Nephron progenitor cell (in vitro differentiated cells): ENCODE measurements around the gene TSSK2.

Experiments used
- DNase-seq: peaks from one replicate; pipeline ENCODE4 v3.0.0; 2021
- H3K27ac Mint-ChIP-seq: 2 replicates; pipeline ENCODE4 v1.8.0; 2021; ENCODE audit warnings: mild to moderate bottlenecking, moderate library complexity, mixed read lengths
- H3K27me3 Mint-ChIP-seq: 2 replicates; pipeline ENCODE4 v1.8.0; 2021; ENCODE audit warnings: mild to moderate bottlenecking, low read depth, mixed read lengths; ENCODE audit not compliant: poor library complexity
- H3K36me3 Mint-ChIP-seq: 2 replicates; pipeline ENCODE4 v1.8.0; 2021; ENCODE audit warnings: low read depth, mixed read lengths
- H3K4me1 Mint-ChIP-seq: 2 replicates; pipeline ENCODE4 v1.8.0; 2021; ENCODE audit warnings: mixed read lengths
- H3K4me3 Mint-ChIP-seq: 2 replicates; pipeline ENCODE4 v1.8.0; 2021; ENCODE audit warnings: mild to moderate bottlenecking, moderate library complexity, mixed read lengths
- H3K9me3 Mint-ChIP-seq: 2 replicates; pipeline ENCODE4 v1.8.0; 2021; ENCODE audit warnings: mild to moderate bottlenecking, moderate library complexity, mixed read lengths
- TF ChIP-seq, protein P1 (sequence below): fragments of 200-600 bp; sonication (generic); IDR thresholded peaks from 2 replicates; pipeline ENCODE4 v1.5.0; 2021; ENCODE audit warnings: antibody characterized with exemption

The TSSK2 gene

DNA sequence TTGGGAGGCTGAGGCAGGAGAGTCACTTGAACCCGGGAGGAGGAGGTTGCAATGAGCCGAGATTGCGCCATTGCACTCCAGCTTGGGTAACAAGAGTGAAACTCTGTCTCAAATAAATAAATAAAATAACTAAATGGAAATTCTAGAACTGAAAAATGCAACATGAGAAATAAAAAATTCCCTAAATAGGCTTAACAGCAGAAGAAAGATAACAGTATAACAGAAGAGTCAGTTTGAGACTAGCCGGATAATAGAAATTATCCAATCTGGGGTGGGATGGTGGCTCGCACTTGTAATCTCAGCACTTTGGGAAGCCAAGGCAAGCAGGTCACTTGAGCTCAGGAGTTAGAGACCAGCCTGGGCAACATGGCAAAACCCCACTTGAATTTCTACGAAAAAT, 33.3 kb downstream of the TSSK2 start:
- Mint-ChIP-seq H3K36me3 (no peaks in the 10 kb centered on the region), H3K4me3 (no peak overlapping the region), H3K27ac (no peak overlapping the region), H3K27me3 (peaks cover 82% of the 10 kb centered on the region), H3K9me3 (peaks cover 7% of the 10 kb centered on the region), H3K4me1 (peaks cover 4% of the 10 kb centered on the region)
- DNase-seq, result no peak
- TF ChIP-seq, protein P1, sequence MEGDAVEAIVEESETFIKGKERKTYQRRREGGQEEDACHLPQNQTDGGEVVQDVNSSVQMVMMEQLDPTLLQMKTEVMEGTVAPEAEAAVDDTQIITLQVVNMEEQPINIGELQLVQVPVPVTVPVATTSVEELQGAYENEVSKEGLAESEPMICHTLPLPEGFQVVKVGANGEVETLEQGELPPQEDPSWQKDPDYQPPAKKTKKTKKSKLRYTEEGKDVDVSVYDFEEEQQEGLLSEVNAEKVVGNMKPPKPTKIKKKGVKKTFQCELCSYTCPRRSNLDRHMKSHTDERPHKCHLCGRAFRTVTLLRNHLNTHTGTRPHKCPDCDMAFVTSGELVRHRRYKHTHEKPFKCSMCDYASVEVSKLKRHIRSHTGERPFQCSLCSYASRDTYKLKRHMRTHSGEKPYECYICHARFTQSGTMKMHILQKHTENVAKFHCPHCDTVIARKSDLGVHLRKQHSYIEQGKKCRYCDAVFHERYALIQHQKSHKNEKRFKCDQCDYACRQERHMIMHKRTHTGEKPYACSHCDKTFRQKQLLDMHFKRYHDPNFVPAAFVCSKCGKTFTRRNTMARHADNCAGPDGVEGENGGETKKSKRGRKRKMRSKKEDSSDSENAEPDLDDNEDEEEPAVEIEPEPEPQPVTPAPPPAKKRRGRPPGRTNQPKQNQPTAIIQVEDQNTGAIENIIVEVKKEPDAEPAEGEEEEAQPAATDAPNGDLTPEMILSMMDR, result no peak

DNA sequence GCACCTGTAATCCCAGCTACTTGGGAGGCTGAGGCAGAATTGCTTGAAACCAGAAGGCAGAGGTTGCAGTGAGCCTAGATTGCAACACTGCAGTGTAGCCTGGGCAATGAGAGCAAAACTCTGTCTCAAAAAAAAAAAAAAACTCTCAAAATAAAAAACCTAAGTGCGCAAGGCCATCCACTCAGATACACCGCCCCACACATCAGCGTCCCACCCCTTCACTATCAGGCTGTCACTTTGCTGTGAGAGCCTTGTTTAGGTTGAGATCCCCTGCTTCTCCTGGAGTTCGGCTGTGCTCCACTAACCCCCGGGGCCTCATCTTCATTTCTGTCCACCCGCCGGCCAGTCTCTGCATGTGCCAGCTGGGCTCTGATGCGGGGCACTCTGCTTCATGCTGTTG, 35.3 kb downstream of the TSSK2 start:
- H3K4me1 Mint-ChIP-seq, result peaks cover 12% of the 10 kb centered on the region
- H3K27me3 Mint-ChIP-seq, result peaks cover 83% of the 10 kb centered on the region
- H3K36me3 Mint-ChIP-seq, result no peaks in the 10 kb centered on the region
- DNase-seq, result no peak
- peaks cover 7% of the 10 kb centered on the region for H3K9me3 Mint-ChIP-seq
- no peak overlapping the region for H3K27ac Mint-ChIP-seq
- TF ChIP-seq, protein P1, result no peak
- H3K4me3 Mint-ChIP-seq, result no peak overlapping the region

DNA sequence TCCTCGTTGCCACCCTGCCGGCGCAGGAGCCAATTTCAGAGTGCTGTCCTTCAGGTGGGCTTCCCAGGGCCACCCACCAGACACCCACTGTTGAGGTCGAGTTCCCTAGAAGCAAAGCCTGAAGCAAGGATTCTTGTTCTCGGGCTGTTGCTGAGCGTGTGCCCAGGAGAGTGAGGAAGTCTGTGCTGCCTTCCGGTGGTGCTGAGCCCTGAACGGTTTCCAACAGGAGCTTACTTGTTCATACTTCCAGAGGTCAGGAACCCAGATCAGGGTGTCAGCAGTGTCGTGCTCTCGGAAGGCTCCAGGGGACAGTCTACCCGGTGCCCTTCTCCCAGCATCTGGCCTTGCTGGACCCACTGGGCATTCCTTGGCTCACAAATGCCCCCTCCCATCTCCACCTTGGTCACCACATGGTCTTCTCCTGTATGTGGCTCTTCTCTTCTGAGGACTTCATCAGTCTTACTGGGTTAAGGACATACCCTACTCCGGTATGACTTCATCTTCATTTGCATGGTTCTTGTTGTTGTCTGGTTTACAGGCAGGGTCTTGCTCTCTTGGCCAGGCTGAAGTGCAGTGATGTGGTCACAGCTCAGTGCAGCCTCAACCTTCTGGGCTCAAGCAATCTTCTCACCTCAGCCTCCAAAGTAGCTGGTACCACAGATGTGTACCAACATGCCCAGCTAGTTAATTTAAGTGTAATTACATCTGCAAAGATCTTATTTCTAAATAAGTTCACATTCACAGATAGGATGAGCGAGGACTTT, 36.2 kb downstream of the TSSK2 start:
- Mint-ChIP-seq H3K27me3 (peaks cover 80% of the 10 kb centered on the region), H3K36me3 (no peaks in the 10 kb centered on the region), H3K9me3 (peaks cover 7% of the 10 kb centered on the region), H3K27ac (no peak overlapping the region), H3K4me3 (no peak overlapping the region), H3K4me1 (peaks cover 16% of the 10 kb centered on the region)
- DNase-seq, result no peak
- TF ChIP-seq, protein P1, result no peak

DNA sequence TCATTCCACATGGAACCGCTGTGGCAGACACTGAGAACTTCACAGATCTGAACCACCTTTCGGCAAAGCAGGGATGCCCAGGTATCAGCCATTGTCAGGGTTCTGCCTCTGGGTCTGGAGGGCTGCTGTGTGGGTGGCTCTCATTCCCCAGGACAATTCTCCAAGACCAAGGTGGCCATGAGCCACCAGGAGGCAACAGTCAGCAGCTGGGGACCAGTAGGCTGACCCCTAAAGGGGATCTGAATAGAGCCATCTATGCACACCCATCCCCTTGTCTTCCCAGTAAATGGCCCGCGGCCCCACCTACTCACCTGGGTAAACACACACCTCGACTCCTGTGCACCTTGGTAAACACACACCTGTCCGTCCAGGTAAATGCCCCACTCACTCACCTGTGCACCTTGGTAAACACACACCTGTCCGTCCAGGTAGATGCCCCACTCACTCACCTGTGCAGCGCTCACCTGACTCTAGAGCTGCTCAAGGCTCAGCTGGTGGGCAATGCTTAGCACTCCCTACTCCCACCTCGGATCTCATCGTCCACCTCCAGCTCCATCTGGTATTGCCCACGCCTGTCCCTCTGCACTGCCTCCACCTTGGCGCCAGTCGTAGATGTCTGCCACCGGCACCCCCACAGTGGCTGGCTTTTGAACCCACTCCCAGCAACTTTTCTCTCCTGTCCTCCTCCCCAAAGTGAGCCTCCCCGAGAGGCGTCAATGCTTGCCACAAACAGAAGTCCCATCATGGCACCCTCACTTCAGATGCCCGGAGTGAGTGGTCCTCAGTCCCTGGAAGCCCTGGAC, 37.2 kb downstream of the TSSK2 start:
- peaks cover 73% of the 10 kb centered on the region for H3K27me3 Mint-ChIP-seq
- no peak for DNase-seq
- TF ChIP-seq, protein P1, result no peak
- no peak overlapping the region for H3K4me3 Mint-ChIP-seq
- peaks cover 7% of the 10 kb centered on the region for H3K9me3 Mint-ChIP-seq
- no peaks in the 10 kb centered on the region for H3K36me3 Mint-ChIP-seq
- peaks cover 26% of the 10 kb centered on the region for H3K4me1 Mint-ChIP-seq
- H3K27ac Mint-ChIP-seq, result no peak overlapping the region

DNA sequence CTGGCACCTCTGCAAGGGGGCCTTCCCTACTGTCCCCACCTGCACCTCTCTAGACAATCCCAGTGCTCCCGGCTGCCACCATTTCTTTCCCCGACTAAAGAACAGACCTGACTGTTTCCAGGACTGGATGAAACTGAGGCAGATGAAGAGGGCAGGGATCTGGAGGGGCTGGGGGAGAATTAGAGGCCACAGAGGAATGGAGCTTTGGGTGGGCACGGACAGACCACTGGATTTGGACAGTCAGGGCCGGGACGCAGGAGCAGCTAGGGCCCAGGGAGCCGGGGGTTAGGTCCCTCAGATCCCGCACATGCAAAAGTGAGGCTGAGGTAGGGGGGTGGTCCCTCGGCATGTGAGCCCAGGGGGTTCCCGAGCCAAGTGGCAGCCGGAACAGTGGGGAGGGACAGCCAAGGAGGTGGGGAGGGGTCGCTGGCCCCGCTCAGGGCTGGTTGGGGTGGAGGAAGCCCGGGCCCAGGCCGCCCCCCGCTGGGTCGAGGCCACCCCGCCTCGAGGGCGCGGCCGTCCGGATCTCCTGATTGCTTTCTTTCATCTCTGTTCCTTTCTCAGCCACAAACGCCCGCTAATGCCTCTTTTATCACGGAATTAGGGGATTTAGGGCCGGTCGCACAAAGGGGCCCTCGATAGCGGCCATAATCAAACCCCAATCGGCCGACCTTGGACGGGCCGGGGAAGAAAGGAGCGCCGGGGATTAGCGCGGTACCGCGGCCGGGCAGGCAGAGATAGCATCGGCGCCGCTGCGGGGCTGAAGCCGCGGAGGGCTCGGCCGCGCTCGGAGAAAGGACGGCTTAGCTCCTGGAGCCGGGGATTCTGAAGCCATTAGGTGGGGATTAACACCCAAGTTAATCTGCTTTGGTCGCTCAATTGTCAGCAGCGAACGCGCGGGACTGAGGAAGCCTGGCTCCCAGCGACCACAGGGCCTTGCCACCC, 38.2 kb downstream of the TSSK2 start:
- no peaks in the 10 kb centered on the region for H3K36me3 Mint-ChIP-seq
- no peak for DNase-seq
- H3K27me3 Mint-ChIP-seq, result peaks cover 72% of the 10 kb centered on the region
- H3K4me3 Mint-ChIP-seq, result peak overlapping the region; percentile 69
- TF ChIP-seq, protein P1, result no peak
- H3K27ac Mint-ChIP-seq, result no peak overlapping the region
- H3K4me1 Mint-ChIP-seq, result peaks cover 32% of the 10 kb centered on the region
- peaks cover 7% of the 10 kb centered on the region for H3K9me3 Mint-ChIP-seq
